Upper lobe of right lung (tissue), 1 donor: ENCODE measurements around the gene ADAMTS16. TPM values are rescaled to one million over a fixed set of nuclear protein-coding genes. Genes with fewer than 3 reads are reported as not detected.

Experiments
- ATAC-seq: fragments of 200-7000 bp; cut with Tn5 transposase; one replicate; pipeline ENCODE4 v1.9.1; 2020; ENCODE audit warnings: mild to moderate bottlenecking, moderate library complexity
- DNase-seq: peaks from one replicate; pipeline ENCODE4 v3.0.0-alpha.2; 2020
- H3K27ac ChIP-seq: fragments of 200-600 bp; one replicate; pipeline ENCODE4 v1.8.0; 2022
- H3K27me3 ChIP-seq: fragments of 200-600 bp; one replicate; pipeline ENCODE4 v1.8.0; 2022; ENCODE audit warnings: mild to moderate bottlenecking
- H3K36me3 ChIP-seq: fragments of 200-600 bp; one replicate; pipeline ENCODE4 v1.8.0; 2022
- H3K4me1 ChIP-seq: fragments of 200-600 bp; one replicate; pipeline ENCODE4 v1.8.0; 2022
- H3K4me3 ChIP-seq: fragments of 200-600 bp; one replicate; pipeline ENCODE4 v1.8.0; 2022; ENCODE audit warnings: mild to moderate bottlenecking
- H3K9me3 ChIP-seq: fragments of 200-600 bp; one replicate; pipeline ENCODE4 v1.8.0; 2022
- CTCF ChIP-seq: fragments of 200-600 bp; IDR thresholded peaks from one replicate; pipeline ENCODE4 v1.8.0; 2022; ENCODE audit warnings: antibody characterized with exemption
- intact Hi-C: fragments of 100-400 bp; cut with DNase I; formaldehyde crosslinking; loops from one replicate; pipeline ENCODE4 v1.11.0; 2022
- total RNA-seq: library from RNA; stranded (reverse); fragmentation: NEBNext Ultra II Directional; extraction: Animal tissue kit (Norgen Biotek cat#: 25700); gene quantifications from one replicate; pipeline ENCODE4 v1.2.1, GENCODE V29; 2021
- donor health status: DM: no; HTN: yes; CAD: no; lungs with severe emphysema.

The ADAMTS16 gene
- total RNA-seq, 1 donor from 2014 or later: 0.26 TPM

- DNase-seq (no peak), ATAC-seq (peak; percentile 73)
- no peaks in the 10 kb centered on the region for H3K9me3 ChIP-seq
- no peak overlapping the region for H3K27ac ChIP-seq
- peaks cover 2% of the 10 kb centered on the region for H3K4me1 ChIP-seq
- no peak overlapping the region for H3K4me3 ChIP-seq
- intact Hi-C loops: no loop called here
- TF ChIP-seq CTCF: no peak
- H3K36me3 ChIP-seq: no peaks in the 10 kb centered on the region
- no peaks in the 10 kb centered on the region for H3K27me3 ChIP-seq
Observed at GRCh38 chr5:5335700-5336264, 195.7 kb downstream of the ADAMTS16 start.

GRCh38 chr5:5339257-5339656, 199.1 kb downstream of the ADAMTS16 start:
- Histone ChIP-seq H3K4me1 (peaks cover 2% of the 10 kb centered on the region), H3K9me3 (no peaks in the 10 kb centered on the region), H3K27ac (no peak overlapping the region), H3K27me3 (no peaks in the 10 kb centered on the region), H3K36me3 (no peaks in the 10 kb centered on the region), H3K4me3 (no peak overlapping the region)
- ATAC-seq (no peak), DNase-seq (no peak)
- intact Hi-C loops: no loop called here
- no peak for TF ChIP-seq CTCF

- Histone ChIP-seq H3K9me3 (no peaks in the 10 kb centered on the region), H3K4me1 (peaks cover 2% of the 10 kb centered on the region), H3K27ac (no peak overlapping the region), H3K36me3 (no peaks in the 10 kb centered on the region), H3K27me3 (no peaks in the 10 kb centered on the region), H3K4me3 (no peak overlapping the region)
- DNase-seq (no peak), ATAC-seq (peak; percentile 58)
- intact Hi-C loops: no loop called here
- TF ChIP-seq CTCF: peak; percentile 46
Observed at GRCh38 chr5:5340206-5340729, 200.1 kb downstream of the ADAMTS16 start.

GRCh38 chr5:5341531-5342292, 201.6 kb downstream of the ADAMTS16 start:
- Histone ChIP-seq H3K4me1 (peaks cover 2% of the 10 kb centered on the region), H3K27ac (no peak overlapping the region)

GRCh38 chr5:5342784-5343183, 202.7 kb downstream of the ADAMTS16 start:
- no peak for TF ChIP-seq CTCF
- intact Hi-C loops: no loop called here
- no peak for ATAC-seq
- no peaks in the 10 kb centered on the region for H3K36me3 ChIP-seq
- no peak for DNase-seq
- H3K27me3 ChIP-seq: no peaks in the 10 kb centered on the region
- no peaks in the 10 kb centered on the region for H3K9me3 ChIP-seq
- peaks cover 2% of the 10 kb centered on the region for H3K4me1 ChIP-seq
- H3K27ac ChIP-seq: no peak overlapping the region
- H3K4me3 ChIP-seq: no peak overlapping the region

More at GRCh38 chr5:5341531-5342292, 201.6 kb downstream of the ADAMTS16 start:
- TF ChIP-seq CTCF: no peak
- no peak for ATAC-seq
- Histone ChIP-seq H3K36me3 (no peaks in the 10 kb centered on the region), H3K4me3 (no peak overlapping the region), H3K27me3 (no peaks in the 10 kb centered on the region), H3K9me3 (no peaks in the 10 kb centered on the region)
- DNase-seq: no peak
- intact Hi-C loops: no loop called here
